HG03342 (cell line): Measurements from ENCODE around the gene WBP2NL.

Experiments used
- ATAC-seq: cut with Tn5 transposase; IDR thresholded peaks from one replicate; pipeline ENCODE4 v1.9.1; 2021; ENCODE audit warnings: mild to moderate bottlenecking, moderate library complexity; ENCODE audit not compliant: unreplicated experiment

The WBP2NL gene

GRCh38 chr22:41976961-41977566, 21.5 kb upstream of the WBP2NL start:
- ATAC-seq: no peak

DNA sequence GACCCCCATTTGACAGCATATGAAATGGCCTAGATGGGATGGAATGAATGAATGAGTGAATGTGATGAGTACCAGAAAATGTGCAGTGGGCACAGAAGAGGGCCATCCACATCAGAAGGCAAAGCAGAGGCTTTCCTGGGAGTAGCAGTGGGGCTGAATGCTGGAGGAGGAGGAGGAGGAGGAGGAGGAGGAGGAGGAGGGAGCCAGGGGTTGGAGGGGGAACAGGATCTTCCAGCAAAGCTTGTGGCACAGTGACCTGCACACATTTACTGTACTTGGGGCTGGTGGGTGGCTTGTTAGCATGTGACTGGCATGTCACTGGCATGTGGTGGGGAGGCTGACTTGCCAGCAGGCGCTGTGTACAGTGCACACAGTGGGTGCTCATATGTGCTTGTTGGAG, 19.9 kb upstream of the WBP2NL start:
- ATAC-seq: no peak

DNA sequence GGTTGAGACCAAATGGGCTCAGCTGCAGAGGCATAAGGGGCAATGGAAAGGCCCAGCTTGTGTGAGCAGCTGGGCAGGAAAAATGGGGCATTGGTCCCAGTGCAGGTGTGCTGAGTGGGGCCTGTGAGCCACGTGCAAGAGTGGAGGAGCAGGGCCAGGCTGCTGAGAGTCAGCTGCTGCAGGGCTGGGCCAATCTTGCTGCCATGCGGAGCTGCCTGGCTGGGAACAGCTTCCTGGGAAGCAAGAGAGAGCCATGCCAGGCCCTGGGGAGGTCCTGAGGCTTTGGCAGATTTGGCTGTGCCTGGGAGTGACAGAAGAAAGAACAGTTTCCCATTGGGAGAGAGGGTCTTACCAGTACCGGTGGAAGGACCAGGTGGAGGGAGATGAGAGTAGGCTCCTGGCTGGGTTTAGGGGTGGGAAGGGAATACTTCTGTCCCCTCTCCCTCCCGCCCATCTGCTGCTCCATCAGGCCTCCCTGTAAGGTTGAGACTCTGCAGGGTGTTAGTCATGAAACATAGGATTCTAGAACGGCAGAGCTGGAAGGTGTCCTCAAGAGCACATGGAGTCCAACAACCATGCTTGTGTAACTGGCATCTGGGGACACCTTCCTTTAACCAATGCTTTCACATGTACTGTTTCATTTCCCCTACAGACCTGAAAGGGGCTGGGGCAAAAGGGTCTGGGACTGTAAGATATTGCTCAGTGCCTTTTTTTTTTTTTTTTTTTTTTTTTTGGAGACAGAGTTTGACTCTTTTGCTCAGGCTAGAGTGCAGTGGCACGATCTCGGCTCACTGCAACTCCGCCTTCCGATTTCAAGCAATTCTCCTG, 19.0 kb upstream of the WBP2NL start:
- ATAC-seq: no peak

DNA sequence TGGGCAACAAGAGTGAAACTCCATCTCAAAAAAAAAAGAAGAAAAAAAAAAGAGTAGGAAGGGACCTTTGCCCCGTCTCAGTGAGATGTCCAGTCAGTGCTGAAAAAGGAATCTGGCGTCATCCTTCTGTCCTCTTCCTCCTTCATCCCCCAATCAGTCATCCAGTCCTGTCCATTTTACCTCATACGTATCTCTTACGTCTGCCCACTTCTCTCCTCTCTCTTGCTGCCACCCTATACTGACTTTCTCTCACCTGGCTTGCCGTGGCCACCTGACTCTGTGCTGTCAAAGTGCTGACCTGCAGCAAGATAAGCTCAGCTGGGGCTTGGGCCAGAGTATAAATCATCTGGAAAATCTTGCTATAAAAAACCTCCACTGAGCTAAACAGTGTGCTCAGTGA, 15.7 kb upstream of the WBP2NL start:
- ATAC-seq: no peak

GRCh38 chr22:41983513-41984405, 14.8 kb upstream of the WBP2NL start:
- no peak for ATAC-seq

- no peak for ATAC-seq
Observed at GRCh38 chr22:41987276-41987675, 11.3 kb upstream of the WBP2NL start.

GRCh38 chr22:41989246-41989645, 9.3 kb upstream of the WBP2NL start:
- ATAC-seq: no peak

GRCh38 chr22:41991111-41991510, 7.5 kb upstream of the WBP2NL start:
- ATAC-seq: no peak

DNA sequence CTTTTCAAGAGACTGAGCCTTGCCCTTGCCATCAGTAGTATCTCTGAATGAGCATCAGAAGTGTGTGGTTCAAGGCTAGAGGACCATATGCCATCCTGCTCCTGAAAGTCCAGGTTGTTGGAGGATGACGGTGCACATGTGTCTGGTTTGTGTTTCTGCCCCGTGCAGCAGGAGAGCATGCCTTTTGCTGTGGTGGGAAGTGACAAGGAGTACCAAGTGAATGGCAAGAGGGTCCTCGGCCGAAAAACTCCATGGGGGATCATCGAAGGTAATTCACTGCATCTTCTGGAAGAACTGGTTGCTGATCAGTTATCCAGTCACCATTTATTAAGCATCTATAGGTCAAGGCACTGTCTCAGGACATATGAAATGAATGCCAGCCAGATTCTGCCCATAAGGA, 6.1 kb upstream of the WBP2NL start:
- no peak for ATAC-seq

- ATAC-seq: no peak
Observed at GRCh38 chr22:41995211-41995610, 3.4 kb upstream of the WBP2NL start.

DNA sequence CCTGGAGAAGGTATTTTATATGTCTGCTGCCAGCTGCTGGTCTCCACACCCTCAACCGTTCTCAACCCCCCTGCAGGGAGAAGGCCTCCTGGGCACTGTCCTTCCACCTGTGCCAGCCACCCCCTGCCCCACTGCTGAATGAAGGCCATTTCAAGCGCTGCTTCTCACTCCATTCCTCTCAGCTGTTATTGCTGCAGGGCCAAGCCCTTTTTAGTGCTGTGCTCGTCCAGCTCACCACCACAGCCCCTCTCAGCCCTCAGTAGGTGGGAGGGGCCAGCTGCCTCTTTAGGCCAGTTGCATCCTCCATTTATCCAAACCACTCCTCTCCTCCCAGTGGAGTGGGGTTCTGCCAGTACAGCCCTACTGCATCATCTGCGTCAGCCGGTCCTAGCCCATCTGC, 1.8 kb upstream of the WBP2NL start:
- ATAC-seq: no peak

- no peak for ATAC-seq
Observed at GRCh38 chr22:42000466-42000865, 1.9 kb downstream of the WBP2NL start.

DNA sequence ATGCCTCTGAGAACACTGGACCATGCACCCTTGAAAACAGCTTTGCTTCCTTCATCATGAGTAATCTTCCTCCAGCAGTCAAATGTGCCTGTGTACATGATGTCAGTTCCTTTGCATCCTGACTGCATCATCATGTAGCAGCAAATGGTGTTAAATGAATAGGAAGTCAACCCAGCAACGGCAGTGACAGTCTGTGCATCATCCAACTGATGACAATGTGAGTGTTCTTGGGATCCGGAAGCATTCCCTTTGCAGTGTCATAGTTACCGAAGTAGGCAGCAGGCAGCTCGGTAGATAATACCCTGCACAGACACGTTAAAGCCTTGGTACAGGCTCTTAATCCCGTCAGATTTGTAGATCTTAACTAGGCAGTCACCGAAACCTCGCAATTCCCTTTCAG, 2.5 kb downstream of the WBP2NL start:
- ATAC-seq: no peak

DNA sequence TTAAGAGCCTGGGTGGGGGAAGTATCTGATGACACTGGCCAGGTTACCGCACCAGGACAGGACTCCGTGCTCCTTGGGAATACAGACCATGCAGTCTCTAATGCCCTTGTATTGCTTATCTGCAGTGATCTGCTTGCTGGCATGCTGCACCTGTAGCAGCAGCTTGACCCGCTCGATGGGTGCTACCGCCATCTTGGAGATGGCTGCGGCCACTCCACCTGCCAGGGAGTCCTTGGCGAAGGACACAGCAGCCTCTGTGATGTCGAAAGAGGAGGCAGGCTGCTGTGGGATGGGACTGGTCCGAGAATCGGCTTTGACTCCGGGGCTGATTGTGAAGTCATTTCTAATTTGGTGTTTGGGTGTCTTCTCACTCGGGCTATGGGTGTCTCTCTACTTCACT, 3.1 kb downstream of the WBP2NL start:
- no peak for ATAC-seq

DNA sequence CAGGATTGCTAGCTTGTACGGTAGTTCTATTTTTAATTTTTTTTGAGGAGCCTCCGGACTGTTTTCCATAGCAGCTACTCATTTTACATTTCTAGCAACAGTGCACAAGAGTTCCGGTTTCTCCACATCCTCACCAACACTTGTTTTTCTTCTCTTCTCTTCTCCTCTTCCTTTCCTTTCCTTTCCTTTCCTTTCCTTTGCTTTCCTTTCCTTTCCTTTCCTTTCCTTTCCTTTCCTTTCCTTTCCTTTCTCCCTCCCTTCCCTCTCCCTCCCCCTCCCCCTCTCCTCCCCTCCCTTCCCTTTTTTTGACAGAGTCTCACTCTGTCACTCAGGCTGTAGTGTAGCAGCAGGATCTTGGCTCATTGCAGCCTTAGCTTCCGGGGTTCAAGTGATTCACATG, 9.3 kb downstream of the WBP2NL start:
- ATAC-seq: no peak

GRCh38 chr22:42010778-42011177, 12.2 kb downstream of the WBP2NL start:
- ATAC-seq: no peak

GRCh38 chr22:42013385-42013784, 14.8 kb downstream of the WBP2NL start:
- no peak for ATAC-seq

- ATAC-seq: no peak
Observed at GRCh38 chr22:42016111-42016510, 17.5 kb downstream of the WBP2NL start.

DNA sequence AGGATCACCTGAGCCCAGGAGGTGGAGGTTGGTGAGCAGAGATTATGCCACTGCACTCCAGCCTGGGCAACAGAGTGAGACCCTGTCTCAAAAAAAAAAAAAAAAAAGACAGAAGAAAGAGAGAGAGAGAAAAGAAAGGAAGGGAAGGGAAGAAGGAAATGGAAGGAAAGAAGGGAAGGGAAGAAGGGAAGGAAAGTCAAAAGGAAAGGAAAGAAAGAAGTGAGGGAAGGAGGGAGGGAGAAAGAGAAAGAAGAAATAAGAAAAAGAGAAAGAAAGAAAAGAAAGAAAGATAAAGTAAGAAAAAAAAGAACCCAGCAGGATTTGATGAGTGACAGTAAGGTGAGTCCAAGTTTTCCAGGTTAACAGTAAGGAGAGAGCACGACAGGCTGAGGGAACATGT, 19.6 kb downstream of the WBP2NL start:
- ATAC-seq: no peak

- ATAC-seq: no peak
Observed at GRCh38 chr22:42021571-42021970, 23.0 kb downstream of the WBP2NL start.

GRCh38 chr22:42022162-42022847, 23.7 kb downstream of the WBP2NL start:
- ATAC-seq: no peak
